Measurements from ENCODE around the gene AQP11.

The AQP11 gene

DNA sequence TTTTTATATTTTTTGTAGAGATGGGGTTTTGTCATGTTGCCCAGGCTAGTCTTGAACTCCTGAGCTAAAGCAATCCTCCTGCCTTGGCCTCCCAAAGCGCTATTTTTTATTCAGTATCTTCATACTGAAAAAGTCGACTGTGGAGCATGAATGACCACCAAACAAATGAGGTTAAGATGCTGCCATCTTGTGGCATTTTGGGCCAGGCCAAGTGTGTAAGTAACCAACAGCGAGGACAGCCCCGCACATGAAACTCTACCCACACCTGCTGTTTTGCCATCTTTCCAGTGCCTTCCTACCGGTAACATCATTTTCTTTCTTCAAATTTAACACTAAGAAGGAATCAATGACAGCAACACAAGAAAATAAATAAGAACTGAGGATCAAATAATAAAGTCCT is 32.2 kb upstream of the AQP11 start:
- no peaks in the 10 kb centered on the region for H3K36me3 Mint-ChIP-seq (ENCODE audit: low read depth)
- no peak overlapping the region for H3K27ac Mint-ChIP-seq
- TF ChIP-seq, protein P1, sequence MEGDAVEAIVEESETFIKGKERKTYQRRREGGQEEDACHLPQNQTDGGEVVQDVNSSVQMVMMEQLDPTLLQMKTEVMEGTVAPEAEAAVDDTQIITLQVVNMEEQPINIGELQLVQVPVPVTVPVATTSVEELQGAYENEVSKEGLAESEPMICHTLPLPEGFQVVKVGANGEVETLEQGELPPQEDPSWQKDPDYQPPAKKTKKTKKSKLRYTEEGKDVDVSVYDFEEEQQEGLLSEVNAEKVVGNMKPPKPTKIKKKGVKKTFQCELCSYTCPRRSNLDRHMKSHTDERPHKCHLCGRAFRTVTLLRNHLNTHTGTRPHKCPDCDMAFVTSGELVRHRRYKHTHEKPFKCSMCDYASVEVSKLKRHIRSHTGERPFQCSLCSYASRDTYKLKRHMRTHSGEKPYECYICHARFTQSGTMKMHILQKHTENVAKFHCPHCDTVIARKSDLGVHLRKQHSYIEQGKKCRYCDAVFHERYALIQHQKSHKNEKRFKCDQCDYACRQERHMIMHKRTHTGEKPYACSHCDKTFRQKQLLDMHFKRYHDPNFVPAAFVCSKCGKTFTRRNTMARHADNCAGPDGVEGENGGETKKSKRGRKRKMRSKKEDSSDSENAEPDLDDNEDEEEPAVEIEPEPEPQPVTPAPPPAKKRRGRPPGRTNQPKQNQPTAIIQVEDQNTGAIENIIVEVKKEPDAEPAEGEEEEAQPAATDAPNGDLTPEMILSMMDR (IDR thresholded peaks at IDR 0.05): peak; percentile 32
- DNase-seq: no peak
- H3K9me3 Mint-ChIP-seq: peaks cover 4% of the 10 kb centered on the region
- H3K27me3 Mint-ChIP-seq (ENCODE audit: low read depth, poor library complexity): no peaks in the 10 kb centered on the region
- no peak overlapping the region for H3K4me3 Mint-ChIP-seq
- no peaks in the 10 kb centered on the region for H3K4me1 Mint-ChIP-seq

DNA sequence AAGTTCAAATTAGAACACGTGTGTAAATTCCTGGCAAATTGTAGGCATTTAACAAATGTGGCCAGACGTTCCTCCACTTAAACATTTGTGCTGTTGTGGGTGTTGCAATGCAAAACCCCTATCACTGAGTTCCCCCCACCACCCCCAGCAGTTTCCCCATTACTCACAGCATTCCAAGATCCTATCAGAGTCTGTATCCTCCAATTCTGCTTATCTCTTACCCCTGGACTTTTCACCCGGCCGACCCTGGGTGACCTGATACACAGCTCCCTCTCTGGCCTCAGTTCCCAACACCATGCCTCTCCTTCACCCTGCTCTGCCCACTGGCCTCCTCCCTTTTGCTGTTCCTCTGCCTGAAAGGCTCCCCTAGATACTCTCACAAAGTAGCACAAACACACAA is 31.4 kb upstream of the AQP11 start:
- no peaks in the 10 kb centered on the region for H3K27me3 Mint-ChIP-seq (ENCODE audit: low read depth, poor library complexity)
- no peak for DNase-seq
- TF ChIP-seq, protein P1 (IDR thresholded peaks at IDR 0.05): no peak
- peaks cover 10% of the 10 kb centered on the region for H3K9me3 Mint-ChIP-seq
- no peak overlapping the region for H3K4me3 Mint-ChIP-seq
- H3K27ac Mint-ChIP-seq: no peak overlapping the region
- no peaks in the 10 kb centered on the region for H3K36me3 Mint-ChIP-seq (ENCODE audit: low read depth)
- H3K4me1 Mint-ChIP-seq: no peaks in the 10 kb centered on the region

DNA sequence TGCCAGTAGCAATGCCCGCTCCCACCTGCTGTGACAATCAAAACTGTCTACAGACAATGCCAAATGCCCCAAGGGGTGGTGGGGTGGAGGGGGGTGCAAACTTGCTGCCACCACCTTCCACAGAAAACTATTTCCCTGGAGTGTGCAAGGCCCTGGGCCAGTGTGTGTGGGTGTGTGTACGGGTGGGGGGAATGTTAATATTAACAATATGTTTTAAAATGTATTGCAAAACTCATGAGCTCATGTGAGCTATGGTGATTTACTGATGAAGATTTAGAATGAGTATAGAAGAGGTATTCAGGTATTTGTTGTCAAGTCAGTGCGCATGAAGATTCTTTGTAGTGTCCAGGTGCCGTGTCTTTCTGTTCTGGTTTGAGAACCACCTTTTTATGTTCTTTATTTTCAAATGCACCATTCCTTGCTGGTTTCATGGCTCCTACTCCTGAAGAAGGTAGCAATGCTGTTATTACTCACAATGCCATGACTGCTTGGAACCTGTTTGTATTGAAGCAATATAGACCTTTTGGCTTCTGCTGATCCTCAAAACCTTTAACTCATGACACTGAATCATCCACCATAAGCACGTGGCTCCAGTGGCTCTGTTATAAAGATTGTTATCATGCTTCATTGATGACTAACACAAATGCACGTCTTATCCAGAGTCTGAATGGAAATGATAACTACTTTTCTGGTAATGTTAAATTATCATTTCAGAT is 29.9 kb upstream of the AQP11 start:
- Mint-ChIP-seq H3K27me3 (ENCODE audit: low read depth, poor library complexity) (no peaks in the 10 kb centered on the region), H3K4me1 (no peaks in the 10 kb centered on the region), H3K27ac (no peak overlapping the region), H3K4me3 (no peak overlapping the region), H3K9me3 (peaks cover 24% of the 10 kb centered on the region), H3K36me3 (ENCODE audit: low read depth) (no peaks in the 10 kb centered on the region)
- TF ChIP-seq, protein P1 (IDR thresholded peaks at IDR 0.05): no peak
- no peak for DNase-seq

DNA sequence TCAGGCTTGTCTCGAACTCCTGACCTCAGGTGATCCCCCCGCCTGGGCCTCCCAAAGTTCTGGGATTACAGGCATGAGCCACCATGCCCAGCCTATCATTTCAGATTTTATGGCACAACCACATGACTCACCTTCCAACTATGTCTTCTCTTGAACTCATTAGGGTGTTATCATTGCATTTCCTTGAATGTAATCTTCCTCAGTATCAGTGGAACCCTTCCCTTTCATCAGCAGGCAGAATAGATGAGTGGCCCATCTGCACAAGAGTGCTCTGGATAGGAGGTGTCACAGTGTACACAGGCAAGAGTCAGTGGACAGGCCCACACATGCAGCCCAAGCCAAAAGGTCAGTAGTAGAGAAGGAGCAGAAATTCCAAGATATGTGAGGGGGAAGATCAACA is 29.1 kb upstream of the AQP11 start:
- DNase-seq: no peak
- H3K9me3 Mint-ChIP-seq: peaks cover 30% of the 10 kb centered on the region

DNA sequence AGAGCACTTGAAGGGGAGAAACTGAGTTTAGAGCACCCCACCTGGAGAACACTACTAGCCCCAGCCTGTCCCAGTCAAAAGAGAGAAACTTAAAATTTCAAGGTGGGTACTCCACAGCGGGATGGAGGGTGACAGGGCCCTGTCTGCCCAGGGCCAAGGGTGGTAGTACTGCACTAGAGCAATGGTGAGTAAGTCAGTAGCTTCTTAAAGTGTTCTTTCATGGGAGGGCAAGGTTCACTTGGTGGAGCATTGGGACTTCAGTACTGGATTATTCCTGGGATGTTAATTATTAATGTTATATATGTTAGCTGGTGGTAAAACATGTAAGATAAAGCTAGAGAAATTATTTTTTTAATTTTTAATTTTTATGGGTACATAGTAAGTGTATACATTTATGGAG is 28.5 kb upstream of the AQP11 start:
- H3K27ac Mint-ChIP-seq: no peak overlapping the region
- TF ChIP-seq, protein P1 (IDR thresholded peaks at IDR 0.05): no peak
- H3K36me3 Mint-ChIP-seq (ENCODE audit: low read depth): peaks cover 9% of the 10 kb centered on the region
- H3K9me3 Mint-ChIP-seq: peaks cover 35% of the 10 kb centered on the region
- no peaks in the 10 kb centered on the region for H3K4me1 Mint-ChIP-seq
- no peak for DNase-seq
- H3K27me3 Mint-ChIP-seq (ENCODE audit: low read depth, poor library complexity): no peaks in the 10 kb centered on the region
- no peak overlapping the region for H3K4me3 Mint-ChIP-seq

More for the DNA sequence above, 29.1 kb upstream of the AQP11 start:
- TF ChIP-seq, protein P1 (IDR thresholded peaks at IDR 0.05): no peak
- Mint-ChIP-seq H3K27ac (no peak overlapping the region), H3K27me3 (ENCODE audit: low read depth, poor library complexity) (no peaks in the 10 kb centered on the region), H3K36me3 (ENCODE audit: low read depth) (peaks cover 5% of the 10 kb centered on the region), H3K4me3 (no peak overlapping the region), H3K4me1 (no peaks in the 10 kb centered on the region)

DNA sequence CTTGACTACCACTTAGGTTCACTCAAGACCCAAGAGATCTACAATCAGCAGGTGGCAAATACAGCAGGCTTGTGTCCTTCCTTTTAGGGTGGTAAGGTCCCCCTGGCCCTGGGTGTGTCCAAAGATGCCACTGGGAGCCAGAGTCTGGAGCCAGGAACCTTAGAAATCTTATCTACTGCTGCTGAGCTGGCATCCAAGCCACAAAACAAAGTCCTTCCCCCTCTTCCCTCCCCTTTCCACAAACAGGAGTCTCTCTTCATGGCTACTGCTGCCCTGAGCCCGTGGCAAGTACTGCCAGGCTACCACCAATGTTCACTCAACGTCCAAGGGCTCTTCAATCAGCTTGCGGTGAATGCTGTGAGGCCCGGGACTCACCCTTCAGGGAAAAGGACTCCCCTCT is 21.4 kb upstream of the AQP11 start:
- TF ChIP-seq, protein P1 (IDR thresholded peaks at IDR 0.05): no peak
- H3K27ac Mint-ChIP-seq: peak overlapping the region; percentile 55
- DNase-seq: no peak
- no peaks in the 10 kb centered on the region for H3K4me1 Mint-ChIP-seq
- H3K9me3 Mint-ChIP-seq: peaks cover 29% of the 10 kb centered on the region
- no peaks in the 10 kb centered on the region for H3K27me3 Mint-ChIP-seq (ENCODE audit: low read depth, poor library complexity)
- no peak overlapping the region for H3K4me3 Mint-ChIP-seq
- peaks cover 25% of the 10 kb centered on the region for H3K36me3 Mint-ChIP-seq (ENCODE audit: low read depth)
